HUES6 (cell line): ENCODE measurements around the gene ZFP36L2.

Experiments
- H3K27ac ChIP-seq: 2 replicates; pipeline ENCODE4 v1.7.0; 2013; ENCODE audit warnings: low read depth, mild to moderate bottlenecking, low read length, inconsistent platforms
- H3K27me3 ChIP-seq: 2 replicates; pipeline ENCODE4 v1.6.1; 2013; ENCODE audit warnings: low read length; ENCODE audit not compliant: control insufficient read depth, insufficient read depth
- H3K36me3 ChIP-seq: 2 replicates; pipeline ENCODE4 v1.6.1; 2013; ENCODE audit warnings: low read length; ENCODE audit not compliant: control insufficient read depth, insufficient read depth
- H3K4me1 ChIP-seq: 2 replicates; pipeline ENCODE4 v1.6.1; 2013; ENCODE audit warnings: low read length; ENCODE audit not compliant: control insufficient read depth, insufficient read depth
- H3K4me3 ChIP-seq: 2 replicates; pipeline ENCODE4 v1.5.1; 2013; ENCODE audit warnings: low read depth, low read length
- H3K9ac ChIP-seq: one replicate; pipeline ENCODE4 v1.6.1; 2013; ENCODE audit warnings: mild to moderate bottlenecking, low read length
- H3K9me3 ChIP-seq: 2 replicates; pipeline ENCODE4 v1.6.1; 2013; ENCODE audit warnings: low read depth, low read length; ENCODE audit not compliant: control insufficient read depth, insufficient read depth

ZFP36L2 gene

DNA sequence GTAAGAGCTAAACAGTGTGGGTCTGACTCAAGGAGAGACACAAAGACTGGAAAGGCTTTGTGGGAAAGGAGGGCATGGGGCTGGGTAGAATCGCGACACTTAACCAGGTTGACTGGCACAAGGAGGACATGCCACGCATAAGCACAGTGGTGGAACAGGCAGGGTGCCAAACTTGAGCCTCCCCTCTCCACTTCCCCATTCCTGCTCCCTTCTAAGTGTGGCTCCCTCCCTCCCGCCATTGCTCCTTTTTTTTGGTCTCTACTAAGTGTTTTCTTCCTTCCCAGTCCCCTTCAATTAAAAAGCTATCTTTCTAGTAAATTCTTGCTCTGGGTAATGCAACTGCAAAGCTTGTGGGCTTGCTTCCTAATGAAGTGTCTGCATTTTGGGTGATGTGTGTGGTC lies 40.3 kb upstream of the ZFP36L2 start:
- Histone ChIP-seq H3K9me3 (no peaks in the 10 kb centered on the region), H3K4me1 (peaks cover 8% of the 10 kb centered on the region; the same call in 1 of the 2 replicates), H3K36me3 (no peaks in the 10 kb centered on the region), H3K27ac (no peak overlapping the region), H3K27me3 (no peaks in the 10 kb centered on the region), H3K9ac (no peak overlapping the region), H3K4me3 (no peak overlapping the region)

DNA sequence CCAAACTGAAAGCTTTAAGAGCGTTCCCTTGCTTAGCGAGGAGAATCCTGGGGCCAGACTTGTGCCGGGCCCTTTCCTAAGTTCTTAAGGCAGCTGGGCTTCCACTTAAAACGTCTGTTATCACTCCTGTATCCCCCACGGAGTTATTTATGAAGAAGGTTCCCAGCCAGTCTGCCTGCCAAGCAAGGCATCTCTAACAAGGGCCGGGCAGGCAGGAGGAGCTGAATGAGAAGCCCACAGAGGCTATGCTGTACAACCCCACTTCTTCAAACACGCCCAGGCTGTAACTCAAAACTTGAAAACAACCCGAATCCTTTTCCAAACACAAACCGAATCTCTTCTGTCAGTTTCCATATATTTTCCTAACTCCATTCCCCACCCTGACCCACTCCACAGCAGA lies 39.0 kb upstream of the ZFP36L2 start:
- Histone ChIP-seq H3K27ac (no peak overlapping the region), H3K4me3 (no peak overlapping the region), H3K36me3 (no peaks in the 10 kb centered on the region), H3K27me3 (no peaks in the 10 kb centered on the region), H3K9ac (no peak overlapping the region), H3K9me3 (no peaks in the 10 kb centered on the region), H3K4me1 (peaks cover 8% of the 10 kb centered on the region; the same call in 1 of the 2 replicates)

DNA sequence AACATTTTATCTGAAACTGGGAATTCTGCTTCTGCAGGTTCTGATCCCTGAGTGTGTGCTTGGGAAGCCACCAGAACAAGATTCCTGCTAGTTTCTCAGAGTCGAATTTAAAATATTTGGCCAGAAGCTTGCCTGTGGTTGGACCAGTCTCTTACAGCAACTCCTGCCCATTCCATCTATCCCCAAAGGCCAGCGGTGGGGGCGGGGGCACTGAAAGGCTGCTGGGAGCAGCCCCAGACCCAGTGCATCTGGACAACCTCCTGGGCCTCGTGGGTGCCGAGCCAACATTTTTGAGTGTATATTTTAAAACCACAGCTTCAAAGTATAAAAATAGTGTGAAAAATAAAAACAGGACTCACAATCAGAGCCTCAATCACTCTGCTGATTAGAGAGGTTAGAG lies 38.6 kb upstream of the ZFP36L2 start:
- Histone ChIP-seq H3K4me1 (peaks cover 8% of the 10 kb centered on the region; the same call in 1 of the 2 replicates), H3K9me3 (no peaks in the 10 kb centered on the region), H3K27me3 (no peaks in the 10 kb centered on the region), H3K27ac (no peak overlapping the region), H3K9ac (no peak overlapping the region), H3K36me3 (no peaks in the 10 kb centered on the region), H3K4me3 (no peak overlapping the region)

DNA sequence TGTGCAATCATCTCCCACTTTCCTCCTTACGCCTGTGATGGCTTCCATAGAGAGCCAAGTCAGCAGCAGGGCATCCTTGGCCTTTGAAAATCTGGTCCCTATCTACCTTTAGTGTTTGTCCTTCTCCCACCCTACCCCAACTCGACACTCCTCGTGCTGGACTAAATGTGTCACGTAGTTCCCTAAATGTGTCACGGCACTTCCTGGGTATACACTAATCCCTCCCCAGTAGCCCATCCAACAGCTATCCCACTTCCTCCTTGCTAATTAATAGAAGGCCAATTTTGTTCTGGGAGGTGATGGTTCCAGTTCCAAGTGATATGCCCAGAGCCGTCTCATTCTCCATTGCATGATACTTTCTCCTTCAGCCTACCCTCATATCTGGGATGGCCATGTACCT lies 36.5 kb upstream of the ZFP36L2 start:
- no peaks in the 10 kb centered on the region for H3K9me3 ChIP-seq
- no peaks in the 10 kb centered on the region for H3K36me3 ChIP-seq
- no peaks in the 10 kb centered on the region; the same call in 1 of the 2 replicates for H3K4me1 ChIP-seq
- no peaks in the 10 kb centered on the region for H3K27me3 ChIP-seq
- H3K27ac ChIP-seq, result no peak overlapping the region
- no peak overlapping the region for H3K9ac ChIP-seq
- no peak overlapping the region for H3K4me3 ChIP-seq

DNA sequence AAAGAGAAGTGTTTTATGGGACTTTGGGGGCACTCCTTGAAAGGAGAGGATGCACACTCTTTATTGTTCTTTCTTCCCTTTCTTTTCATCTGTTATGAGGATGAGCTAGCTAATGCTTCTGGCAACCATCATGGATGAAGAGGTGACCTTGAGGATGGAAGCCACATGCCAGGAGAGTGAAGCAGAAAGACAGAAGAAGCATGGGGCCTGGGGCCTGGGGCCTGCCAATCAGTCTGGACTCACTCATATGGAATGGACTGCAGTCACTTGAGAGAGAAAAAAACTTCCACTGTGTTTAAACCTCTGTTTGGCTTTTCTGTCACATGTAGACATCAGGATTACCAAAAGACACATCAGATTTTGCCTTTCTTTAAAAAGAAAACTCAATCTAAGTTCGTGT lies 35.8 kb upstream of the ZFP36L2 start:
- Histone ChIP-seq H3K27ac (no peak overlapping the region), H3K4me1 (no peaks in the 10 kb centered on the region; the same call in 1 of the 2 replicates), H3K36me3 (no peaks in the 10 kb centered on the region), H3K4me3 (no peak overlapping the region), H3K9ac (no peak overlapping the region), H3K27me3 (no peaks in the 10 kb centered on the region), H3K9me3 (no peaks in the 10 kb centered on the region)

DNA sequence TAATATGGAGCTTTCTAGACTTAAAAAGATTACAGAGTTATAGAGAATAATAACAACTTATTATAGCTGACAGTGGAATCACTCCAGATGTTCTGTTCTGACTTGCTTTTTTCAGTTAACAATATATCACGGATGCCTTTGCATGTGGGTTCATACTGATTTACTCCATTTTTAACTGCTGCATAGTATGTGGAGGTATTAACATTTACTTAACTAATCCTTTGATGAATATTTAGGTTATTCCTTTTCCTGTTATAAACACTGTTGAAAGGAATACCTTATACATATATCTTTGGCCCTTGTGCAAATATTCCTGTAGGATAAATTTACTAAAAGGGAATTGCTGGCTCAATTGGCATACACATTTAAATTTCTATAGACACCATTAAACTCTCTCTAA lies 33.1 kb upstream of the ZFP36L2 start:
- no peak overlapping the region for H3K4me3 ChIP-seq
- no peaks in the 10 kb centered on the region for H3K4me1 ChIP-seq
- no peaks in the 10 kb centered on the region for H3K9me3 ChIP-seq
- H3K9ac ChIP-seq, result no peak overlapping the region
- H3K27ac ChIP-seq, result no peak overlapping the region
- no peaks in the 10 kb centered on the region for H3K27me3 ChIP-seq
- H3K36me3 ChIP-seq, result no peaks in the 10 kb centered on the region; the same call in 1 of the 2 replicates

DNA sequence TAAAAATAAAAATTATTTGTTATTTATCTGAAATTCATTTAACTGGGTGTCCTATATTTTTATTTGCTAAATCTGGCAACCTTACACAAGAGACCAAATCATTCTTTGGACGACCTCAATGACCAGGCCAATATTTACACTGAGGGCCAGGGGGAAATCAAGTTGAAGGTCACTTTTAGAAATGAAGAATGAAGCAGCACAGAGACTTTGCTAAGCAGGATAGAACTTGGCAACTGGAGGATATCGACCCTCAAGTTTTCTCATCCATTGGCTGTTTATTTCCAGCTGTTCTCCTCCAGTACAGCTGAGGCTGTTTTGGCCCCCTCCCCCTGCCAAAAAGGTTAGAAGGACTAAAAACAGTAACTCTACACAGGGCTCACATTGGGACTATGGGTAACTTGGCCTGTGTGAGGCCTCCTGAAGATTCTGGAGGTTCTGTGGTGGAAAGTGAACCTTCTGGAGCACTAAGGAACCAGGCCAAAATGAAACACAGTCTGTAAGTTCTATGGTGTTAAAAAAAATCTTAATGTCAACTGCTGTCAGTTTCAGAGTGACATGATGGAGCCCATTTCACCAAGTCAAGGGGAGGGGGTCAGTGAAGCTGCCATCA lies 32.2 kb upstream of the ZFP36L2 start:
- Histone ChIP-seq H3K9ac (no peak overlapping the region), H3K27ac (no peak overlapping the region), H3K9me3 (no peaks in the 10 kb centered on the region), H3K36me3 (no peaks in the 10 kb centered on the region; the same call in 1 of the 2 replicates), H3K4me3 (no peak overlapping the region), H3K4me1 (no peaks in the 10 kb centered on the region), H3K27me3 (no peaks in the 10 kb centered on the region)

DNA sequence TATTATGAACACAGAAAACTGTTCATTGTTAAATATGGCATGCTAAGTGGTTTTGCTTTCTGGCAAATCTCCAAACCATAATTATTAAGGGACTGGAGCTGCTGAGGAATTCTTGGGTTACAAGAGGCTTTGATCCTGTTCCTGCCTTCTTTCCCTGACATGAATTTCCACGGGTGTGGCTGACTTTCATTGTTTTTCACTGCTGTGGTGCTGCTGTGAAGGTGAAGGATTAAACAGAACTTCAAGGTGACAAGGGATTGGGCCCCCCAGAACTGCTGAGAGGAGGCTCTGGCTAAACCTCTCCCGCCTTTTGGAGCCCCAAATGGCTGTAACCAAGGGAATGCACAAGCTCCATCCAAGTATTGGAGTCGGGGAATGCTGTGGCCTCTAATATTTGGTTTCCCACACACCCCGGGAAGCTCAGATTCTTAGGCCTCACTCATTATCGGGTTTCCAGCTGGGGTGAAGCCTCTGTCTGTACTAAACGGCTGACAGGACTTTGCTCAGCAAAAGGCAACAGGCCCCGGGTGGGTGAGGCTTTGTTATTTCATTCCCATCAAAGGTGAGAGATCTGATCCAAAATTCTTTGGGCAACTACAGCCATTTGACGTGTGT lies 29.0 kb upstream of the ZFP36L2 start:
- no peak overlapping the region for H3K9ac ChIP-seq
- no peak overlapping the region for H3K4me3 ChIP-seq
- H3K27ac ChIP-seq, result no peak overlapping the region
- H3K36me3 ChIP-seq, result no peaks in the 10 kb centered on the region; the same call in 1 of the 2 replicates
- H3K27me3 ChIP-seq, result no peaks in the 10 kb centered on the region
- peaks cover 5% of the 10 kb centered on the region; the same call in 1 of the 2 replicates for H3K4me1 ChIP-seq
- H3K9me3 ChIP-seq, result no peaks in the 10 kb centered on the region

DNA sequence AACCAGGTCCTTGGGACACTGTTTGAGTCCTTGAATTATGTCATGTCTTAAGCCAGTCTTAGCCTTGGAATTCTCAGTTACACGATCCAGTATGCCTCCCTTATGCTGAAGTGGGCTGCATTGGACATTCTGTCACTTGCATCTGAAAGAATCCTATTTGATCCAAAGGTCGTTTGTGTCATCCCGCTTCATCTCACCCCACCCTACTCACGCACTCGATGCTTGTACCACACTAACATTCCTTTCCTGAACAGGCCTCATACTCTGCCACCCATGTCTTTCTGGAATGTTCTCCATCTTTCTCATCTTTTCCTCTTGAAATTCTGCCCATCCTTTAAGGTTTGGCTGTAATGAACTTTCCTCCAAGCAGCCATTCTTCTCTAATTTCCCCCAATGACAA lies 27.9 kb upstream of the ZFP36L2 start:
- Histone ChIP-seq H3K27ac (no peak overlapping the region), H3K4me3 (no peak overlapping the region), H3K4me1 (peaks cover 5% of the 10 kb centered on the region; the same call in 1 of the 2 replicates)

DNA sequence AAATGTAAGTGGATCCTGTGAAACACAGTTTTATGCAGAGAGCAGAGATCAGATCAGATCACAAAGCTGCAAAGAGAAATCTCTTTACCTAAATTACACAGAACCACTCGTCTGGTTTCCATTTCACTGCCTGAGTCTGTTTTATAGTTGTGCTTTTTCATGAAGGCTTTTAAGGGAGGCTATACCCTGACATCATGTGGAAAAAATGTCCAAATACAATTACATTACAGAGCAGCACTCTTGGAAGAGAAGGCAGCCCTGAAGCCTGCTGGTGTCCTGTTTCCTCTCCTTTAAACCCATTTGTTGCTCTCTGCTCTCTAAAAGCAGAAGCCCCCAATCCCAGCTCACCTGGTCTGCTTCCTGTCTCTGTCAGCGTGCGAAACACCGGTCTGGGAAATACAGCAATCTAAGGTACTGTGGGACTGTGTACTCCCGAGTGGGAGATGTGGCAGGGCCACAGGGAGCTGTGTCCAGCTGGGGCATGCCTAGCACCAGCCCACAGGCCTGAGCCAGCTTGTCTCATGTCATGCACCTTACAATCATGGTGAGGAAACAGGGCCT lies 24.8 kb upstream of the ZFP36L2 start:
- peaks cover 9% of the 10 kb centered on the region; the same call in 1 of the 2 replicates for H3K4me1 ChIP-seq
- H3K27ac ChIP-seq, result peak overlapping the region; percentile 35; the same call in 1 of the 2 replicates
- no peaks in the 10 kb centered on the region for H3K27me3 ChIP-seq

More for the DNA sequence above, 27.9 kb upstream of the ZFP36L2 start:
- Histone ChIP-seq H3K27me3 (no peaks in the 10 kb centered on the region), H3K9me3 (no peaks in the 10 kb centered on the region), H3K36me3 (no peaks in the 10 kb centered on the region; the same call in 1 of the 2 replicates), H3K9ac (no peak overlapping the region)

DNA sequence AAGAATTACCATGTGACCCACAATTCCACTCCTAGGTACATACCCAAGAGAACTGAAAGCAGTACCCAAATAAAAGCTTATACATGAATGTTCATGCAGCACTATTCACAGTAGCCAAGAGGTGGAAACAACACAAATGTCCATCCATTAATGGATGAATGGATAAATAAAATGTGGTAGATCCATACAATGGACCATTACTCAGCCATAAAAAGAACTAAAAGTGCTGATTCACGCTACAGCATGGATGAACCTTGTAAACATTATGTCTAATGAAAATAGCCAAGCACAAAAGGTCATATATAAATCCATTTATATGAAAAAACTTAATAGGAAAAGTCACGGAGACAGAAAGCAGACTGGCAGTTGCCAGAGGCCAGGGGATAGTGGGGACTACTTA lies 23.6 kb upstream of the ZFP36L2 start:
- Histone ChIP-seq H3K27ac (no peak overlapping the region), H3K27me3 (no peaks in the 10 kb centered on the region), H3K4me3 (no peak overlapping the region), H3K36me3 (no peaks in the 10 kb centered on the region), H3K9ac (no peak overlapping the region), H3K4me1 (peaks cover 9% of the 10 kb centered on the region; the same call in 1 of the 2 replicates), H3K9me3 (no peaks in the 10 kb centered on the region)

More for the DNA sequence above, 24.8 kb upstream of the ZFP36L2 start:
- H3K9me3 ChIP-seq, result no peaks in the 10 kb centered on the region
- H3K36me3 ChIP-seq, result no peaks in the 10 kb centered on the region
- H3K9ac ChIP-seq, result no peak overlapping the region
- no peak overlapping the region for H3K4me3 ChIP-seq
